ENCODE results near the gene HTT.

GRCh38 chr4:3075652-3075981, 1.1 kb downstream of the HTT start:
- TF ChIP-seq CTCF (IDR thresholded peaks at IDR 0.05) (no peak), POLR2AphosphoS5 (IDR thresholded peaks at IDR 0.05; ENCODE audit: insufficient read depth in 1 of 2, low read depth in 1 of 2) (no peak)
